Prostate gland (tissue), 2 donors: ENCODE data around the gene FSIP1.

Source experiments
- POLR2A ChIP-seq: fragments of 450-650 bp; IDR thresholded peaks from one replicate; pipeline ENCODE4 v1.6.1; 2016; ENCODE audit warnings: antibody characterized with exemption, mild to moderate bottlenecking
- TF ChIP-seq, protein P1 (sequence below), 4 experiments: fragments of 200-600 bp in 2 of 4; fragments of 450-650 bp in 2 of 4; sonication (generic) in 2 of 4; IDR thresholded peaks; 1 replicate in 3 of 4; 2 replicates in 1 of 4; pipeline ENCODE4 v1.5.1; 2016 to 2019; ENCODE audit warnings: antibody characterized with exemption in 4 of 4, mild to moderate bottlenecking in 2 of 4, moderate library complexity in 2 of 4

DNA sequence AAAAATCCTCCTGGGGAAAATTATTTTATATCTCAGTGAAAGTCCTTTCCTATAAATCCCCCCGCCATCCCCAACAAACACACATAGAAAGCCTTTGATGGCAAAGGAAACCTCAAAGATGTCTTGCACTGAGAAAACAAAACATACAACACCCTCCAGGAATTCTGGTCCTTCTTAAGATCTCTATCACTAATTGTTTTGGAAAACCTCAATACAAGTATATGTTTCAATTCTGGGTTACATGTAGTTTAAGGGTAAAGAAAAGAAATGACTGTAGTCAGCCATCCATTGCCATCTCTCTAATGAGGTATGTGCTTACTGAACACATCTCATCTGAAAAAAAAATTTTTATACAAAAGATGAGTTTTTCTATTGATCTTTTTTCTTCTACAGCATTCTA, 97.3 kb downstream of the FSIP1 start:
- TF ChIP-seq, protein P1, sequence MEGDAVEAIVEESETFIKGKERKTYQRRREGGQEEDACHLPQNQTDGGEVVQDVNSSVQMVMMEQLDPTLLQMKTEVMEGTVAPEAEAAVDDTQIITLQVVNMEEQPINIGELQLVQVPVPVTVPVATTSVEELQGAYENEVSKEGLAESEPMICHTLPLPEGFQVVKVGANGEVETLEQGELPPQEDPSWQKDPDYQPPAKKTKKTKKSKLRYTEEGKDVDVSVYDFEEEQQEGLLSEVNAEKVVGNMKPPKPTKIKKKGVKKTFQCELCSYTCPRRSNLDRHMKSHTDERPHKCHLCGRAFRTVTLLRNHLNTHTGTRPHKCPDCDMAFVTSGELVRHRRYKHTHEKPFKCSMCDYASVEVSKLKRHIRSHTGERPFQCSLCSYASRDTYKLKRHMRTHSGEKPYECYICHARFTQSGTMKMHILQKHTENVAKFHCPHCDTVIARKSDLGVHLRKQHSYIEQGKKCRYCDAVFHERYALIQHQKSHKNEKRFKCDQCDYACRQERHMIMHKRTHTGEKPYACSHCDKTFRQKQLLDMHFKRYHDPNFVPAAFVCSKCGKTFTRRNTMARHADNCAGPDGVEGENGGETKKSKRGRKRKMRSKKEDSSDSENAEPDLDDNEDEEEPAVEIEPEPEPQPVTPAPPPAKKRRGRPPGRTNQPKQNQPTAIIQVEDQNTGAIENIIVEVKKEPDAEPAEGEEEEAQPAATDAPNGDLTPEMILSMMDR (IDR thresholded peaks at IDR 0.05) = no peak
- TF ChIP-seq POLR2A = no peak
